ENCODE data around the gene ANKMY1. TPM values are rescaled to one million over a fixed set of nuclear protein-coding genes. Genes with fewer than 3 reads are reported as not detected.

The ANKMY1 gene
- total RNA-seq, 1 experiment from 2014 or later: 28.3 TPM

- no peak overlapping the region for H3K4me3 ChIP-seq (replicated peaks in 1 of 2; ENCODE audit: low read depth in 1 of 2, low read length in 2 of 2)
- no peaks in the 10 kb centered on the region for H3K9me3 ChIP-seq (ENCODE audit: control insufficient read depth in 1 of 2, insufficient read depth in 1 of 2, low read depth in 1 of 2, low read length in 2 of 2)
- no peaks in the 10 kb centered on the region for H3K9me2 ChIP-seq (ENCODE audit: insufficient read depth)
- H4K20me1 ChIP-seq (ENCODE audit: insufficient read depth): no peaks in the 10 kb centered on the region
- H2AFZ ChIP-seq (ENCODE audit: low read depth, low read length, poor library complexity, severe bottlenecking): no peak overlapping the region
- RAD21 ChIA-PET (ENCODE audit: low non-redundant PET in 1 of 2, low total read pairs in 2 of 2, uncharacterized antibody in 2 of 2, unreplicated experiment in 2 of 2): no interaction called here
- peaks cover 3 to 9% of the 10 kb centered on the region in 2 experiments; a peak in 3 of 4 replicates for H3K36me3 ChIP-seq (ENCODE audit: control insufficient read depth in 1 of 2, insufficient read depth in 2 of 2, low read length in 2 of 2)
- H3K79me2 ChIP-seq (ENCODE audit: insufficient read depth, low read length): peaks cover 33% of the 10 kb centered on the region
- ATAC-seq (no peak), DNase-seq (ENCODE audit: low read depth, low spot score) (no peak)
- intact Hi-C loops (cut with micrococcal nuclease): no loop called here
- POLR2A ChIA-PET: no interaction called here
- no peaks in the 10 kb centered on the region for H3K27me3 ChIP-seq (ENCODE audit: insufficient read depth, low read length)
- H3K4me1 ChIP-seq (ENCODE audit: control insufficient read depth in 1 of 2, insufficient read depth in 2 of 2, low read length in 2 of 2): peaks cover 9 to 14% of the 10 kb centered on the region in 2 experiments
- TF ChIP-seq YY1 (IDR thresholded peaks at IDR 0.05; ENCODE audit: extremely low read depth, insufficient replicate concordance, low read depth, low read length): no peak
- no peak for TF ChIP-seq TCF7L2 (IDR thresholded peaks at IDR 0.05; ENCODE audit: borderline replicate concordance, extremely low read depth, insufficient read depth, insufficient read length)
- no peak for TF ChIP-seq ZBTB33 (IDR thresholded peaks at IDR 0.05; ENCODE audit: extremely low read depth, insufficient replicate concordance, low read length)
- TF ChIP-seq POLR2AphosphoS5 (IDR thresholded peaks at IDR 0.05; ENCODE audit: low read depth, low read length): no peak
- TF ChIP-seq MAX (IDR thresholded peaks at IDR 0.05): no peak
- no peak for TF ChIP-seq SIN3A (IDR thresholded peaks at IDR 0.05; ENCODE audit: low read depth)
- TF ChIP-seq CTCF (IDR thresholded peaks at IDR 0.05 in 2 of 3, conservative IDR thresholded peaks at IDR 0.05 in 1 of 3; ENCODE audit: borderline replicate concordance in 1 of 3, insufficient read depth in 1 of 3, low read depth in 2 of 3, low read length in 2 of 3): no peak
- TF ChIP-seq SP1 (IDR thresholded peaks at IDR 0.05; ENCODE audit: low read depth): no peak
- no peak for TF ChIP-seq ATF3 (IDR thresholded peaks at IDR 0.05)
- TF ChIP-seq FOSL1 (IDR thresholded peaks at IDR 0.05; ENCODE audit: low read depth): no peak
- no peak overlapping the region for H3K9ac ChIP-seq (ENCODE audit: low read length)
- CTCF ChIA-PET: no interaction called here
- H3K4me2 ChIP-seq (ENCODE audit: low read length): no peak overlapping the region
- H3K27ac ChIP-seq (ENCODE audit: low read depth, low read length): no peak overlapping the region
- no TSS peak for BruUV-seq (replicated peaks)
Measured at GRCh38 chr2:240591226-240591625, 33.4 kb upstream of the ANKMY1 start.

Measured in HCT116 (cell line).